Tibial artery (tissue), 4 donors: ENCODE measurements around the gene CFAP69.
A peak's percentile ranks its signal among the peaks of the same experiment; 100 is the strongest.

Experiments used
- DNase-seq, 2 donors: peaks; one replicate each; pipeline ENCODE4 v3.0.0-alpha.2; 2019
- H3K27ac ChIP-seq, 2 donors: fragments of 200-600 bp; sonication (generic) in 1 of 2; 1 replicate in 1 of 2; 2 replicates in 1 of 2; pipeline ENCODE4 v1.5.1; 2018 to 2019; ENCODE audit warnings: mild to moderate bottlenecking in 1 of 2
- H3K27me3 ChIP-seq, 2 donors: fragments of 200-600 bp; sonication (generic) in 1 of 2; one replicate each; pipeline versions ENCODE4 v1.5.1 to v1.6.0; 2016 to 2019
- H3K36me3 ChIP-seq, 3 donors: fragments of 200-600 bp; sonication (generic) in 2 of 3; one replicate each; pipeline ENCODE4 v1.5.1; 2016 to 2019; ENCODE audit warnings: mild to moderate bottlenecking in 2 of 3
- H3K4me1 ChIP-seq, 4 donors: fragments of 200-600 bp; sonication (generic) in 2 of 4; 1 replicate in 3 of 4; 2 replicates in 1 of 4; pipeline ENCODE4 v1.5.1; 2016 to 2019
- H3K4me3 ChIP-seq, 2 donors: fragments of 200-600 bp; sonication (generic) in 1 of 2; 1 replicate in 1 of 2; 2 replicates in 1 of 2; pipeline ENCODE4 v1.5.1; 2018 to 2019; ENCODE audit warnings: mild to moderate bottlenecking in 2 of 2
- H3K9me3 ChIP-seq, 3 donors: fragments of 200-600 bp; sonication (generic) in 1 of 3; one replicate each; pipeline ENCODE4 v1.5.1; 2016 to 2019
- CTCF ChIP-seq, 2 experiments: fragments of 200-600 bp in 1 of 2; fragments of 450-650 bp in 1 of 2; IDR thresholded peaks; one replicate each; pipeline ENCODE4 v1.5.1; 2017 to 2019; ENCODE audit warnings: antibody characterized with exemption in 2 of 2, mild to moderate bottlenecking in 1 of 2, moderate library complexity in 1 of 2
- intact Hi-C: fragments of 100-400 bp; cut with DNase I; formaldehyde crosslinking; loops from one replicate; pipeline ENCODE4 v1.15.0; 2023; ENCODE audit warnings: low total_unique reads

The CFAP69 gene

GRCh38 chr7:90239625-90240228, 5.2 kb upstream of the CFAP69 start:
- Histone ChIP-seq H3K4me1 (peaks cover 0 to 8% (median 3%) of the 10 kb centered on the region in 4 donors), H3K27me3 (no peaks in the 10 kb centered on the region), H3K27ac (no peak overlapping the region), H3K36me3 (peaks cover 0 to 5% (median 4%) of the 10 kb centered on the region in 3 donors), H3K9me3 (no peaks in the 10 kb centered on the region), H3K4me3 (no peak overlapping the region)
- intact Hi-C loops: no loop called here
- DNase-seq: no peak
- no peak for TF ChIP-seq CTCF (IDR thresholded peaks at IDR 0.05)

- no peak for TF ChIP-seq CTCF (IDR thresholded peaks at IDR 0.05)
- no peak overlapping the region for H3K27ac ChIP-seq
- no peaks in the 10 kb centered on the region for H3K9me3 ChIP-seq
- intact Hi-C loops: no loop called here
- H3K36me3 ChIP-seq: no peaks in the 10 kb centered on the region
- no peak overlapping the region for H3K4me3 ChIP-seq
- H3K27me3 ChIP-seq: no peaks in the 10 kb centered on the region
- H3K4me1 ChIP-seq: peaks cover 0 to 18% (median 8%) of the 10 kb centered on the region in 4 donors
- DNase-seq: no peak
These were observed 2.4 kb upstream of the CFAP69 start for GRCh38 chr7:90242369-90243168.

GRCh38 chr7:90243556-90243955, 1.4 kb upstream of the CFAP69 start:
- Histone ChIP-seq H3K9me3 (no peaks in the 10 kb centered on the region), H3K27ac (no peak overlapping the region), H3K27me3 (no peaks in the 10 kb centered on the region), H3K4me3 (no peak overlapping the region), H3K4me1 (peaks cover 0 to 18% (median 8%) of the 10 kb centered on the region in 4 donors), H3K36me3 (no peaks in the 10 kb centered on the region)
- intact Hi-C loops: no loop called here
- DNase-seq: no peak
- no peak for TF ChIP-seq CTCF (IDR thresholded peaks at IDR 0.05)

DNA sequence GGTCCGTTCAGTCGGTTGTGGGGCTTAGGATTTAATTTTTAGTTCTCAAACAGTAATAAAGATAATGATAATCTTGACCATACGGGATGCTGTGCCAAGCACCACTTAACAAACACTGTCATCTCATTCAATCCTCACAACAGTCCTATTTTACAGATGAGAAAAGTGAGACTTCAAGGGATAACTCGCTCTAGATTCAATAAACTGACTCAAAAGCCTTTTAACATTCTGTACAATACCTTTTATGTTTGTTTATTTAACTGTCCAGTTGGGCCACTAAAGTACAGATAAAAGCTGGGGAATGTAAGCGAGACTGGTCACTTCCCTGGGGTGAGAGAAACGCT, 437 bp upstream of the CFAP69 start:
- Histone ChIP-seq H3K9me3 (no peaks in the 10 kb centered on the region), H3K27me3 (no peaks in the 10 kb centered on the region), H3K27ac (peak overlapping the region; percentile 67), H3K4me3 (peak overlapping the region; percentile 69 to 78), H3K36me3 (no peaks in the 10 kb centered on the region), H3K4me1 (peaks cover 0 to 18% (median 8%) of the 10 kb centered on the region in 4 donors)
- no peak for TF ChIP-seq CTCF (IDR thresholded peaks at IDR 0.05)
- DNase-seq: no peak
- intact Hi-C loops: no loop called here

- Histone ChIP-seq H3K4me3 (peak overlapping the region; percentile 69 to 78), H3K36me3 (no peaks in the 10 kb centered on the region), H3K27me3 (no peaks in the 10 kb centered on the region), H3K27ac (peak overlapping the region; percentile 67), H3K9me3 (no peaks in the 10 kb centered on the region), H3K4me1 (peaks cover 0 to 18% (median 8%) of the 10 kb centered on the region in 4 donors)
- intact Hi-C loops: no loop called here
- DNase-seq: peak in 1 of 2 donors; percentile 65
- TF ChIP-seq CTCF (IDR thresholded peaks at IDR 0.05): no peak
These were observed 1.2 kb downstream of the CFAP69 start for GRCh38 chr7:90246171-90246570.
